ENCODE results near the gene AICDA.
"Not testable (repeated sequence)": the region's sequence is repeated elsewhere in the genome, so short reads cannot be mapped to it uniquely, and the experiment has no call there.

The AICDA gene

DNA sequence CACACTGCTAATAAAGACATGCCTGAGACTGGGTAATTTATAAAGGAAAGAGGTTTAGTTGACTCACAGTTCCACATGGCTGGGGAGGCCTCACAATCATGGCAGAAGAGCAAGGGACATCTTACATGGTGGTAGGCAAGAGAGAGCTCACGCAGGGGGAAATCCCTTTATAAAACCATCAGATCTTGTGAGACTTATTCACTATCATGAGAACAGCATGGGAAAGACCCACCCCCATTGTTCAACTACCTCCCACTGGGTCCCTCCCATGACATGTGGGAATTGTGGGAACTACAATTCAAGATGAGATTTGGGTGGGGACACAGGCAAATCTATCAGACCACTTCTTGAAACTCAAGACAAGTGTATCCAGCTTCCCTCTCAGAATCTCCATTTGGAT is 1.2 kb upstream of the AICDA start:
- DNase-seq (ENCODE audit: low read depth in 4 of 4, low spot score in 1 of 4) = not testable (repeated sequence)

DNA sequence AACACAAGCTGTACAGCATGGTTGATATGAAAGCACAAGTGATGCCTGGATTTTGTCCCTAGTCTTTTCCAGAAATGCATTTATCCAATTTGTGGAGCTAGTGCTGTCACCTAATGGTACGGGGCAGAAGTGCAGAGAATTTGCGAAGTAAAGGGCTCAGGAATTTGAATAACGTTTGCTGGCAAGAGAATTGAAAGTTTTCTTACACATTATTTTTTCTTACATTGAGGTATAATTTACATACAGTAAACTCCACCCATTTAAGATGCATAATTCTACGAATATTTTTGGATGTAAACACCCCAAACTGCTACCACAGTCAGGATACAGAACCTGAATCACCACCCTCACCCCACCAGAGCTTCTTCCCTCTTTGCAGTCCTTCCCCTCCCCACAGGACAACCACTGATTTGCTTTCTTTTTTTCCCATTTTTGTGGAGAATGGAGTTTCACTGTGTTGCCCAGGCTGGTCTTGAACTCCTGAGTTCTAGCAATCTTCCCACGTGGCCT is 3.5 kb downstream of the AICDA start:
- DNase-seq (ENCODE audit: low read depth in 4 of 4, low spot score in 1 of 4) = no peak

DNA sequence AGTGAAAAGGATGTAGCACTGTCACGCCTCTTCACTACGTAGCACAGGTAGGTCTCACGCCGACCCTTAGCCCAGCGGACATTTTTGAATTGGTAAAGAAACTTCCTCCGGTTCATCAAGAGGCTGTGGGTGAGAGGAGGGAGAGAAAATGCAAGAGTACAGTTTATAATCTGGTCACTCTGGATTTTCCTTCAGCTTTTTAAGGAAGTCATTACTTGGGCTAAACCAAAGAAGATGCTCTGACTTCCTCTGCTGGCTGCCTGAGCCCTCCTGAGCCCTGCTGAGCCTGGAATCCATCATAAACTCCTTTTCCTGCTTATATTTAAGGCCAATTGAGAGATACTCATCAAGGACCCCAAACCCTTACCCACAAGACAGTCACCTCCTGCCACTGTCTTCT is 5.8 kb downstream of the AICDA start:
- DNase-seq (ENCODE audit: low read depth in 4 of 4, low spot score in 1 of 4) = no peak

DNA sequence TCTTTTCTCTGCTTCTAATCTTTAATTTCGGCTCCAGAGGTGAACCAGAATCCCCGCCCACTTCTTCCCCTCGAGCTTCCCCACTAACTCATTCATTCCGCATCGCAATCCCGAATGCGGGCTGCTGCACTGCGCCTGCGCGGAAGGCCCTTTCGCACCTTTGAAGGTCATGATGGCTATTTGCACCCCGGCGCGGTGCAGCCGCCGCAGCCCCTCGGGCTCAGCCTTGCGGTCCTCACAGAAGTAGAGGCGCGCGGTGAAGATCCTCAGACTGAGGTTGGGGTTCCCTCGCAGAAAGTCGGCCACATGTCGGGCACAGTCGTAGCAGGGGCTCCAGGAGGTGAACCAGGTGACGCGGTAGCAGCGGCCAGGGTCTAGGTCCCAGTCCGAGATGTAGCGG is 7.6 kb downstream of the AICDA start:
- DNase-seq (ENCODE audit: low read depth in 4 of 4, low spot score in 1 of 4) = no peak

DNA sequence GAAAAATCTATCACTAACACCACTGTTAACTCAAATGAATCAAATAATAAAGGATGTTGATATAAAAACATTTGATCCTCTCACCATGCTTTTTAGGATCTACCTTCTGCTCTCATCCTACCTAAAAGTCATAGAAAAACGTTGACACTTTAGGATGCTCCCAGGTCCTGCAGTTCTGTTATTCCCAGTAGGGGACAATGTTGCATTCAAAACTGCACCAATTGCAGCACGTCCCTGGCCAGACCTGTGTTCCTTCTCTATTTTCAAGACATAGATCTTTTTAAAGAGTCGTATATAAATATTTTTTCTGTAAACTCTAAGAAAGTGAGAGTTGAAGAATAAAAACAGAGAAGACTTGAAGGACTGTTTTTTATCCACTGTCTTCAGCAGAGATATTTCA is 8.8 kb downstream of the AICDA start:
- no peak for DNase-seq (ENCODE audit: low read depth in 4 of 4, low spot score in 1 of 4)

DNA sequence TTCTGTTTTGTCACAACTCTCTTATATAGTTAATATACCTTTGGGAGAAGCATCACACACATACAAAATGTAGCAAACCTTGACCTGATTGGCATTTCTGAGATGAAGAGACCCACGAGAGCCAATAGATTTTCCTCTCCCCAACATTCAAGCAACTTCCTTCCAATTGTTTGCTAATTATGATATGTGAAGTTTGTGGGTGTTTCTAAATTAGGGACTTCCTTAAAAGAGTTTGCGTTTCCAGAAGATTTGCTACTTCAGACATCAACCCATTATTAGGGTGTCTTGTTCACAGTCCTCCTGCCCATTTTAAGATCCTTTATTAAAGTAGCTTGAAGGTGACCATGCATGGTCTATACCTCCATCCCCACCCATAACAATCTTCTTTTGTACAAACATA is 9.4 kb downstream of the AICDA start:
- no peak for DNase-seq (ENCODE audit: low read depth in 4 of 4, low spot score in 1 of 4)

DNA sequence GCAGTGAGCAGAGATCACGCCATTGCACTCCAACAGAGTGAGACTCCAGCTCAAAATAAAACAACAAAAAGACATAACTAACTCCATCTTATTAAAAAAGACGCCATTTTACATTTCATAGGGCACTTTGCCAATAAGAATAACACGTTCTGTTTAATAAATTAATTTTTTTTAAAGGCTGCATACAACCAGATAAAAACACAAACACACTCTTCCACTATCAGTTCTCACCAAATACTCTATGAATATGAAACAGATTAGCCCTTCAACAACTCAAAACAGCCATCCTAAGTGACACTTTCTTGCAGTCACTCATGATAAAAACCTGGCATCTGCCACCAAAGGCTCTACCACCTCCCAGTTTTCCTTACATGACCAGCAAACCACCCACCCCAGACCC is 16.1 kb downstream of the AICDA start:
- no peak for DNase-seq (ENCODE audit: low read depth in 4 of 4, low spot score in 1 of 4)

DNA sequence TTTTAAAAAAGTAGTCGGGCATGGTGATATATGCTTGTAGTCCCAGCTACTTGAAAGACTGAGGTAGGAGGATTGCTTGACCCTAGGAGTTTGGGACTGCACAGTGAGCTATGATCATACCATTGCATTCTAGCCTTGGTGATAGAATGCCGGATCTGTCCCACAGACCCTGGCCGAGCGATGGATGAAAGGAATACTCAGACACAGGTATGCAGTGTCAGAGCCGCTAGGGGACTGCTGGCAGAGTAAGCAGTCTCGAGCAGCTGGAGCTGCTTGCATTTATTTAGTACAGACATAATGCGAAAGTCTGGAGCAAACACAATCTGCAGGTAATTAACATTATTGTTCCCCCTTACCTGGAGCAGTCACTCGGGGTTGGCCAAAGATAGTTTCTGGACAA is 18.6 kb downstream of the AICDA start:
- DNase-seq (ENCODE audit: low read depth in 4 of 4, low spot score in 1 of 4) = no peak

DNA sequence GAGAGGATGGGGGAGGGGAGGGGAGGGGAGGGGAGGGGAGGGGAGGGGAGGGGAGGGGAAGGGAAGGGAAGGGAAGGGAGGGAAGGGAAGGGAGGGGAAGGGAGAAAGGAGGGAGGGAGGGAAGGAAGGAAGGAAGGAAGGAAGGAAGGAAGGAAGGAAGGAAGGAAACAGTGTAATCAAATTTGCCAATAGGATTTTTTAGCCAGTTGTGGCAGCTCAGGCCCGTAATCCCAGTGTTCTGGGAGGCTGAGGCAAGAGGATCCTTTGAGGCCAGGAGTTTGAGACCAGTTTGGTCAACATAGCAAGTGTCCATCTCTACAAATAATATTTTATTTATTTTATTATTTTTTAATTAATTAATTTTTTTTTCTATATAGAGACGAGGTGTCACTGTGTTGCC is 19.4 kb downstream of the AICDA start:
- no peak for DNase-seq (ENCODE audit: low read depth in 4 of 4, low spot score in 1 of 4)

DNA sequence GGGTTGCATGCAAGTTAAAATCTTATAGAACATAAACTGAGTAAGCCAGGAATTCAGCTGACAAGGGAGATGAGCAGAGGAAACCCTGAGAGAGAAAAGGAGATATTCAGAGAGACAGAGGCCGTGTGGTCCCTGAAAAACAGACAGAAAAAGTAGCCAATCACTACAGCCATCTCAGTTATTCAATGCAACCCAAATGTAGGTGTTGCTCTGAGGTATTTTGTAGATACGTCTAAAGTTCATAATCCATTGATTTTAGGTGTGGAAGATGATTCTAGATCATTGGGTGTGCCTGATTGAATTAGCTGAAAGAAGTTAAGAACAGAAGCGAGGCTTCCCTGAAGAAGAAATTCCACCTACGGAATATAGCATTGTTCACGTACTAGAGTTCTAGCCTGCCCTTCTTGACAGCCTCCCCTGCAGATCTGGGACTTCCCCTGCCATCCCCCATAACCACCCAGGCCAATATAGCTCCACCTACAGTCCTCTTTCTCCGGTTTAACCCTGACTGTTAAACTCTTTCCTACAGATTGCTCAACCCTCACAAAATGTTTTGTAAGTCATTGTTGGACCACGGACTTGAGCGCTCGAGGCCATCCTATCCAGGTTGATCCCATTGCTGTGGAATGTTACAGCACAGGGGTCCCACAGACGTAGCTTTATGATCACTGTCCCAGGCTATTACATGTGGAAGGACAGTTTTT is 21.7 kb downstream of the AICDA start:
- DNase-seq (ENCODE audit: low read depth in 4 of 4, low spot score in 1 of 4) = no peak

DNA sequence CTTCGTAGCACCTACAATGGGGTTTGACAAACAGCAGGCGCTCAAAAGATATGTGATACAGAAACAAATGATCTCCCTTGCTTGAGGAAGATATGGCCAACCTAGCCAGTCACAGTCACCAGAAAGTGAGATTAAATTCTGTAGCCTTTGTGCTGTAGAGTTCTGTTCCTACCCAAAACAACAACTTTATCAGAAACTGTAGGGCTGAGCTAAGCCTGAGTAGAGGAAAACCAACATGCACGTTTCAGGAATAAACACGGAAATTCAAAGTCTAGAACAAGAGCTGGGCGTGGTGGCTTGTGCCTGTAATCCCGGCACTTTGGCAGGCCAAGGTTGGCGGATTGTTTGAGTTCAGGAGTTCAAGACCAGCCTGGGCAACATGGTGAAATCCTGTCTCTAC is 23.0 kb downstream of the AICDA start:
- DNase-seq (ENCODE audit: low read depth in 4 of 4, low spot score in 1 of 4) = no peak

DNA sequence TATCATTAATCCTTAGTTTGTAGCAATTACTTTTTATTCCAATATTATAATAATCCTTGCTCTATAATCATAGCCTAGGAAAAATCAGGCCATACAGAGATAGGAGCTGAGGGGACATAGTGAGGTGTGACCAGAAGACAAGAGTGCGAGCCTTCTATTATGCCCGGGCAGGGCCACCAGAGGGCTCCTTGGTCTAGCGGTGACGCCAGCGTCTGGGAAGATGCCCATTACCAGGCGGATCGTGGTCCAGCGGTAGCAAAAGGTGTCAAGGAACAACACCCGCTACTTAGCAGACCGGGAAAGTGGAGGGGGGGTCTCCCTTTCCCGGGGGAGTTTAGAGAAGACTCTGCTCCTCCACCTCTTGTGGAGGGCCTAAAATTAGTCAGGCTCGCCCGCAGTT is 28.2 kb downstream of the AICDA start:
- DNase-seq (ENCODE audit: low read depth in 4 of 4, low spot score in 1 of 4) = not testable (repeated sequence)

DNA sequence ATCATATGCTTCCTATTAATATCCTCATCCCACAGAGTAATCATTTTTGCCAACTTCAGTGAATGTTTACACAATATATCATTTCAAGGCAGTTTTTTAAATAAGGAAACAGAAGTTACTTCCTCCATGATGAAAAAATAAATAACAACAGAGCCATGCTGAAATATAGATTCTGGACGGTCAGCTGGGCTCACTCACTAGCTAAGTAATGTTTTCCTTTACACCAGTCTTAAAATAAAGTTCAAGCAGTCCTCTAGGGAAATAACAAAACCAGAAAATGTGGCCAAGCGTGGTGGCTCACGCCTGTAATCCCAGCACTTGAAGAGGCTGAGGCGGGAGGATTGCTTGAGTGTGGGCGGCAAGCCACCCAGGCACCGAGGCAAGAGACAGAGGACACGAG is 28.7 kb downstream of the AICDA start:
- DNase-seq (ENCODE audit: low read depth in 4 of 4, low spot score in 1 of 4) = no peak

DNA sequence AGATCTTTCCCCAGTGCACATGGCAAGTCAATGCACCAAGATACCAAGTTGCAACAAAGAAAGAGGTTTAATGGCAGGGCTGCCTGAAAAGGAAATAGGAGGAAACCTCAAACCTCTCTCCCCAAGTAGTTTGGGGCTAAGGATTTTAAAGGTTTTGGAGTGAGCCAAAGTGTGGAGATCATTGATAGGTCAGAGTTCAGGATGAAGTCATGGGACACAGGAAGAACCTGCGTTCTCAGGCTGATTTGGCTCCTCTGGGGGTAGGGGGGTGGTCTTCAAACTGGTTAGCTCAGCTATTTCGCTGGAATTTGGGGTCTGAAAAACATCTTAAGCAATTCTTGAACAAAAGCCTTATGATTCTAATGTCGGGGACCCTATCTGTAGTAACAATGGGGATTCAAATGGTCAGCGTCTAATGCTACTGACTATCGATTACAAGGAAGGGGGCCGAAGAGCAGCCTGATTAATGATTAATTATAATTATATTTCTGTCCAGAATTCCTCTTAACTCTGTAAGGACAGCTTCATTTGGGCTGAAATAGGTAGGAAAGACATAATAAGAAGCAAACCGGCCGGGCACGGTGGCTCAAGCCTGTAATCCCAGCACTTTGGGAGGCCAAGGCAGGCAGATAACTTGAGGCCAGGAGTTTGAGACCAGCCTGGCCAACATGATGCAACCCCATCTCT is 31.4 kb downstream of the AICDA start:
- DNase-seq (ENCODE audit: low read depth in 4 of 4, low spot score in 1 of 4) = no peak

DNA sequence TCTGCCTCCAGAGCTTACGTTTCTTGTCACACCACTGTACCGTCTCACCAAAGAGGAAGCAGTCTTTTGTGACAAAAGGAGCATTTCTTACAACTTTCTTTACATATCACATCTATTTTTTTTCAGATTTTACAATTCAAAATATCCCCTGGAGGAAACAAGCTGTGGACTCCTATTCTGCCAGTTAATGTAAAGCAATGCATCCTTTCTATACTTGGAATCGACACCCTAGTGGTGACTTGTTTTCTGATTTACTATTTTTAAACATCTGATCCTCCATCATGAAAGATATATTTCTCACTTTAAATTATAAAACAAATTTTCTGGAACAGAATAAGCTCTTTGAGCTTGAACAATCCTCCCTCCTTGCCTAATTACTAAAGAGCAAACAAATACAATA is 34.8 kb downstream of the AICDA start:
- no peak for DNase-seq (ENCODE audit: low read depth in 4 of 4, low spot score in 1 of 4)

DNA sequence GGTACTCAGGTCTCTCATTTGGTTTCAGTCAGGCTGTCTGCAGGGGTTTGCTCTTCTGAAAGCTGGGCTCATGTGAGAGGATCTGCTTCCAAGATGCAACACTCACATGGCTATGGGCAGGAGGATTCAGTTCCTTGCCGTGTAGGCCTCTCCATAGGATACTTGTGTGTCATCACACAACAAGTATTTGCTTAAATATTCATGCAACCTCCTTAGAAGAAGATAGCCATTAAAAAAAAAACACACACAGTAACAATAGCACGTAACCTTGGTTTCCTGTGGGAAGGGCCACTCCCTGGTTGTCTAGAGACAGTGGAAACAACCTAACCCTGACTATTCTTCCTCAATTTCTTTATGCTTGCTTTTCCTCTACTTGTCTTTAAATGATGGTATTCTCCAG is 40.2 kb downstream of the AICDA start:
- DNase-seq (ENCODE audit: low read depth in 4 of 4, low spot score in 1 of 4) = no peak

DNA sequence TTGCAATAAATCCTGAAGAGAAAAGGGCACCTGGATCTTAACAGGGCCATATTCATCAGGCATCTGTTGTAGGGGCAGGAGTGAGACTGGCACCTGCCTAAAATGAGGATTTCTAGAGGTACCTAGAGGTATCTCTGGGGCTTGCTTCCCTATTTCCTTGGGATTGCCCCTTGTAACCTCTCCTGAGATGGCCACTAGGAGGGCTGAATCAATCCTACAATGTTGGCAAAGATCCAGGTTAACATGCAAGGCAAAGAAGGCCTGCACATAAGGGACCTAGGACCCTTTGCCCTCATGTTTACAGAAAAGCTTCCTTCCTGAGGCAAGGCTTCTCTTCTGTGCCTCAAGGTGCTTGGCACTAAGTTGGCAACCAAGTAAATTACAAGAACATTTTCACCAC is 46.1 kb downstream of the AICDA start:
- no peak for DNase-seq (ENCODE audit: low read depth in 4 of 4, low spot score in 1 of 4)

DNA sequence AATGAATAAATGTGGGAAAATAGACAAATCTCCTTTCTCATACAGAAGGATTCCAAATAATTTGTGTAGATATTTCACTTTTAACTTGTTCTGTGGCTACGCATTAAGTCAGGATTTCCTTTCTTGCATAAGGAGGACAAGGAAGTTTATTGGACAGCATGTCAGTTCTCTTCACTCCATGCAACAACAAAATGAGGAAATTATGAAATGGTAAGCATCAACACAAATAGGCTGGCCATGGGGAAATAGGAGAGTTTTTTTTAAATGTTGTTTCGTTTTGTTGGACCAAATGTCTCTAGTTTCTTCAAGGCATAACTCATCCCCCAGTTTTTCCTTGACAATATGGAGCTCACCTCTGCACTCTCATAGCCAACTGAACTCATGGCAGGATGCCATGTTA is 46.6 kb downstream of the AICDA start:
- not testable (repeated sequence) for DNase-seq (ENCODE audit: low read depth in 4 of 4, low spot score in 1 of 4)

DNA sequence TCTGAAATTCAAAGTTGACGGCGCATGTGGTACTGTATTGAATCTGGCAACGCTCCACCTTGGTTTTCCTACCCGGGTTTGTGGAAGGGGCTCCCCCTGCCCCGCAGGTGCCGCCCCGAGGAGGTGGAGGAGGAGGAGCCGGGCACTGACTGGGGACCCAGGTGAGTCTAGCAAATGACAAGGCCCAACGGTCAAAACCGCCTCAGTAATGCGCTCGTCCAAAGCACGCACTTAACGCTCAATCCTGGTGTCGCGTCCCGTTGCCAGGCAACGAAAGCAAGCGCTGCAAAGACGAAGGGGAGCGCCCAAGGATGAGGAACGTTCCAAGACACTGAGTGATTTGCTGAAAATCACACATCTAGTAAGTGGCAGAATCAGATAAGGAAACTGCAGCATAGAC is 48.0 kb downstream of the AICDA start:
- no peak for DNase-seq (ENCODE audit: low read depth in 4 of 4, low spot score in 1 of 4)

DNA sequence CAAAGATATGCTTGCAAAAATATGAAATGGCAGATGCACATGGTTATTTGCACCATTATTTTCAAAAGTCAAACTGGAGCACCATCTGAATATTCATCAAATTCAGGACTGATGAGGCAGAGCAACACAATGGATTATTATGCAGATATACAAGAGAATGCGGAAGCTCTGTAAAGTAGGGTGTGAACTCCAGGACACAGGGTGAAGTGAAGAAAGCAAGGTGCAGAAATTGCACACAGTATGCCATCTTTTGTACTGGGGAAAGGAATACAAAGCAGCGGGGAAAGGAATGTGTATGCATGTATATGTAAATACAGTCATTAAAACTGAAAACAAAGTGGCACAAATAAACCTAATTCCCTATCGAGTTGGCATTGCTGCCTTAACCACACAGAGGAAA is 49.3 kb downstream of the AICDA start:
- no peak for DNase-seq (ENCODE audit: low read depth in 4 of 4, low spot score in 1 of 4)

DNA sequence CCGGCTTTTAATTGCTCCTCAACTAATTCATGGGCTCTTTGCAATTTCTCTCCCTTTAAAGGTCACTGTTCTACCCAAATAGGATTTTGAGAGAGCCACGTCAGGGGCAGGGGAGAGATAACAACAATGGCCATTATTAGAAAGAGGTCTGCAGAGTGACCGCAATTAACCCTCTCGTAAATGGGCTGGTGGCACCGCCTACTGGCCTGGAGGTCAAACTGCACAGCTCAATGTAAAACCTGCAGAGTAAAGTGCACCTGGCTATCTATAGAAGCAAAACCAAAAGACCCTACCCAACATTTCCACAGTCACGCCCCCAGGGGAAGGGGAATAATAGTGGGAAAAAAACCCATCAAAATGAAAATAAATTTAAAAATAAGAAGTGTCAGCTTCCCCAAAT is 50.3 kb downstream of the AICDA start:
- no peak for DNase-seq (ENCODE audit: low read depth in 4 of 4, low spot score in 1 of 4)

DNA sequence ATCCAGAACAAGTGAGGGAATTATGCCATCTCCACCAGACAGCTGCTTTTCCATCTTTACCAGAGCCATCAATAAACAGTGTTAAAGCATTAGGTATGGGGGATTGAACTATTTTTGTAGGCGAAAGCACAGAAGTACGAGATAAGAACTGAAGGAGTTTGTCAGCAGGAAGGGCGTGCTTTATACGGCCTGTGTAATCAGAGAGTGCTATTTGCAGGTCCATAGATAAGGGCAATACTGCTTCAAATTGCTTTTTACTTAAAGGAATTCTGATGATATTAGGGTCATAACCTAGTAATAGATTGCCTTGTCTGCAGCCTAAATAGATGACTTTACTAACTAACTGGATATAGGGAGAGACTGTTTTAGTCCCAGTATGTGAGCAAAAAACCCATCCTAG is 51.6 kb downstream of the AICDA start:
- DNase-seq (ENCODE audit: low read depth in 4 of 4, low spot score in 1 of 4) = no peak

DNA sequence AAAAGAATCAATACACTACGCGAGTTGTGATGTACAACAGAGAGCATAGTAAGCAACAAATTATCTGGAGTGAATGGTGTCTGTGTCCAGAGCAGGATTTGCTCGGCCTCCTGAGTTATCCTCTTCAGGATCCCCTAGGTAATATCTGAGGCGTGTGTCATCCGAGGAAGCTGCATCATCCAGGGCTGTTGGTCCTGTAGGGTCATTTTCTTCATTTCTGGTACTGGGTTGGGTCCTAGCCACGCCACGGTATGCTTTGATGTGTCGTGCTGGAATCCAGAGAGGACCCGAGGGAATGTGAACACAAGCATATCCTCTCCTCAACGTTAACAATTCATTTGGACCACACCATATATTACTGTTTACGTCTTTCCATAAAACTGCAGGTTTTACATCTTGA is 53.0 kb downstream of the AICDA start:
- no peak for DNase-seq (ENCODE audit: low read depth in 4 of 4, low spot score in 1 of 4)

All from stimulated activated CD4-positive, alpha-beta T cell treated with anti-CD3 and anti-CD28 coated beads, Interleukin-1b, Interleukin-23, amount 100 ng/mL, for 24 hours (primary cell).